Measurements from ENCODE around the gene MAP4K1. TPM values are rescaled to one million over a fixed set of nuclear protein-coding genes. Genes with fewer than 3 reads are reported as not detected.

Gene MAP4K1
- total and polyA plus RNA-seq, 2 of the 13 experiments (the other 11 are each of a cell fraction or from before 2014, with no cell fraction given) = 0.24 to 0.89 TPM

DNA sequence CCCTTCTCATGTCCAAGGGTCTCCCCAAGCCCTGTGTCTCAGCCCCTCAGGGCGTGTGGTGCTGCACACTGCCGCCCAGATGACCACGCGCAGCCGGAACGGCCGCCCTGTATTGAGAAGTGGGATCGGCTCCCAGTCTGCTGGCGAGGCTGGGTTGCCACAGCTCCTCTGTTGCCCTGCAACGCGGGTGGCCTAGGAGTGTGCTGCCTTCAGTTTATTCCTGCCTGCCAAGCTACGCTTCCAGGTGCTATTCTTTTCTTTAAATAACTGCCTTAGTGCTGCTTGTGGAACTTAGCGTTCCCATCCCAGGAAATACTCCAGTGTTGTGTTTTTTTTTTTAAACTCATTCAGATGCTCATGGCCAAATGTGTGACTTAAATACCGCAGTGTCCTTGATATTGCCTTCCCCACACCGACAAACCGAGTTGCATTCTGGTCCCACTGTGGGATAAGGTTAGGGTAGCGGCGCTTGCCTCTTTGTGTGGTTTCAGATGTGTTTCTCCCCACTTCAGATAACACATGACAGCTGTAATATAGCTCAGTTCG, 46.3 kb upstream of the MAP4K1 start:
- no peak for FAIRE-seq
- TF ChIP-seq TEAD2 (CRISPR knock-in tag; IDR thresholded peaks at IDR 0.05) = no peak
- TF ChIP-seq AGO2 (optimal IDR thresholded peaks at IDR 0.05; ENCODE audit: low read depth, low read length) = peak; percentile 56
- no peaks in the 10 kb centered on the region for H3K27me3 ChIP-seq (ENCODE audit: control insufficient read depth in 1 of 2, insufficient read depth in 2 of 2, low read length in 2 of 2)
- no peak for ATAC-seq
- no peak overlapping the region for H3K4me3 ChIP-seq (replicated peaks in 1 of 3; ENCODE audit: insufficient read depth in 1 of 3, low read depth in 2 of 3, low read length in 3 of 3)
- H3K9ac ChIP-seq (ENCODE audit: insufficient read depth, low read depth, low read length) = no peak overlapping the region
- H3K9me3 ChIP-seq (ENCODE audit: low read length) = no peaks in the 10 kb centered on the region
- peaks cover 98% of the 10 kb centered on the region for H3K4me1 ChIP-seq (ENCODE audit: insufficient read depth, low read length)
- ChIA-PET POLR2A (interaction anchor here (1.3 to 2.6 kb wide), 4 partner anchors 11 to 167 kb away, joined by 3 to 8 read pairs (median 4); partner anchors contain the start of gene ECH1), CTCF (ENCODE audit: low intra/inter-chr PET ratio, low total read pairs) (no interaction called here)
- WGBS (ENCODE audit: low lambda C conversion rate) = 94% methylated on average over 15 of the region's 19 CpGs
- BruUV-seq (replicated peaks) = no TSS peak
- 0 out of 2 replicates have a peak overlapping the region, but pooled peaks have one; percentile 18 for H3K4me2 ChIP-seq (ENCODE audit: low read depth, low read length)
- DNase-seq (ENCODE audit: low spot score) = no peak
- H2AFZ ChIP-seq (ENCODE audit: low read length) = no peak overlapping the region
- in situ Hi-C loops (cut with HindIII; ENCODE audit: extremely low pct_ligation_motif_present, low pct_unique_long_range_greater_than_20kb) = no loop called here
- no peak overlapping the region for H3K27ac ChIP-seq (ENCODE audit: extremely low read length, insufficient read depth, low read length)
- intact Hi-C loops (cut with micrococcal nuclease; ENCODE audit: unreplicated experiment) = no loop called here
- H3K36me3 ChIP-seq (replicated peaks in 1 of 2; ENCODE audit: control insufficient read depth in 1 of 2, insufficient read depth in 2 of 2, low read length in 2 of 2) = peaks cover 17 to 65% of the 10 kb centered on the region in 2 experiments
- H4K20me1 ChIP-seq (ENCODE audit: insufficient read depth, low read length) = peaks cover 80% of the 10 kb centered on the region
- peaks cover 97% of the 10 kb centered on the region for H3K79me2 ChIP-seq (ENCODE audit: insufficient read depth, low read length)

DNA sequence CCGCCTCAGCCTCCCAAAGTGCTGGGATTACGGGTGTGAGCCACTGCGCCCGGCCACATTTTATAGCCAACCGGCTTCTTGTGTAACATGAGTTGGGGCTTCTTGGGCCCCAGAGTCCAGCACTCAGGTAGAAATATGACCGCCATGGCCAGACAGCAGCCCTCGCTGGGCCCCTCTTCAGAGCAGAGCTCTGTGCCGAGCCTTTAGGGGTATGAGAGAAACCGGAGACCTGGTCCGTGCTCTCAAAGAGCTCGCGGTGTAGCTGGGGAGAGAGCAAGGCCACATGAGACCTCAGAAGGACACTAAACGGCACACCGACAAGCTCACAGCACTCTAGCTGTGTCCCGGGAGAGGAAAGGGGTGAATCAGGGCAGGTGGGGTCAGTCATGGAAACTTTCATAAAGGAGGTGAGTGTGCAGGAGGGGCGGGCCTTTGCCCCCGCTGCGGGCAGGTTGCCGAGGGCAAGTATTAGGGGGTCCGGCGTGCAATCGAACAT, 45.5 kb upstream of the MAP4K1 start:
- Histone ChIP-seq H4K20me1 (ENCODE audit: insufficient read depth, low read length) (peaks cover 87% of the 10 kb centered on the region), H3K79me2 (ENCODE audit: insufficient read depth, low read length) (peaks cover 97% of the 10 kb centered on the region), H3K27me3 (ENCODE audit: control insufficient read depth in 1 of 2, insufficient read depth in 2 of 2, low read length in 2 of 2) (no peaks in the 10 kb centered on the region), H2AFZ (ENCODE audit: low read length) (no peak overlapping the region), H3K9ac (ENCODE audit: insufficient read depth, low read depth, low read length) (no peak overlapping the region), H3K27ac (ENCODE audit: extremely low read length, insufficient read depth, low read length) (no peak overlapping the region), H3K4me2 (ENCODE audit: low read depth, low read length) (no peak overlapping the region), H3K9me3 (ENCODE audit: low read length) (no peaks in the 10 kb centered on the region), H3K4me1 (ENCODE audit: insufficient read depth, low read length) (peaks cover 98% of the 10 kb centered on the region), H3K36me3 (replicated peaks in 1 of 2; ENCODE audit: control insufficient read depth in 1 of 2, insufficient read depth in 2 of 2, low read length in 2 of 2) (peaks cover 17 to 59% of the 10 kb centered on the region in 2 experiments), H3K4me3 (replicated peaks in 1 of 3; ENCODE audit: insufficient read depth in 1 of 3, low read depth in 2 of 3, low read length in 3 of 3) (no peak overlapping the region)
- no peak for ATAC-seq
- ChIA-PET POLR2A (interaction anchor here (1.3 to 2.6 kb wide), 4 partner anchors 10 to 20 kb away, joined by 4 to 8 read pairs (median 6); partner anchors contain the start of gene ACTN4), CTCF (ENCODE audit: low intra/inter-chr PET ratio, low total read pairs) (no interaction called here)
- 95% methylated on average over 22 of the region's 22 CpGs for WGBS (ENCODE audit: low lambda C conversion rate)
- intact Hi-C loops (cut with micrococcal nuclease; ENCODE audit: unreplicated experiment) = no loop called here
- in situ Hi-C loops (cut with HindIII; ENCODE audit: extremely low pct_ligation_motif_present, low pct_unique_long_range_greater_than_20kb) = no loop called here
- DNase-seq (ENCODE audit: low spot score) = no peak
- BruUV-seq (replicated peaks) = no TSS peak
- no peak for FAIRE-seq
- TF ChIP-seq ATF3 (CRISPR knock-in tag; IDR thresholded peaks at IDR 0.05) (no peak), ZZZ3 (CRISPR knock-in tag; IDR thresholded peaks at IDR 0.05; ENCODE audit: borderline replicate concordance) (no peak), PRPF4 (IDR thresholded peaks at IDR 0.05; ENCODE audit: low read depth, low read length, poor library complexity, severe bottlenecking) (no peak), REPIN1 (CRISPR knock-in tag; IDR thresholded peaks at IDR 0.05; ENCODE audit: borderline replicate concordance, low read depth) (no peak), AHDC1 (CRISPR knock-in tag; IDR thresholded peaks at IDR 0.05; ENCODE audit: borderline replicate concordance) (no peak), FOXO1 (CRISPR knock-in tag; IDR thresholded peaks at IDR 0.05) (no peak), ZNF18 (CRISPR knock-in tag; IDR thresholded peaks at IDR 0.05; ENCODE audit: insufficient replicate concordance) (no peak), ZSCAN25 (CRISPR knock-in tag; IDR thresholded peaks at IDR 0.05) (no peak)

Data from HepG2 (cell line).